ENCODE data around the gene POLN. TPM values are rescaled to one million over a fixed set of nuclear protein-coding genes. Genes with fewer than 3 reads are reported as not detected.

Gene POLN
- total RNA-seq, 1 experiment from 2014 or later = 1.3 TPM

DNA sequence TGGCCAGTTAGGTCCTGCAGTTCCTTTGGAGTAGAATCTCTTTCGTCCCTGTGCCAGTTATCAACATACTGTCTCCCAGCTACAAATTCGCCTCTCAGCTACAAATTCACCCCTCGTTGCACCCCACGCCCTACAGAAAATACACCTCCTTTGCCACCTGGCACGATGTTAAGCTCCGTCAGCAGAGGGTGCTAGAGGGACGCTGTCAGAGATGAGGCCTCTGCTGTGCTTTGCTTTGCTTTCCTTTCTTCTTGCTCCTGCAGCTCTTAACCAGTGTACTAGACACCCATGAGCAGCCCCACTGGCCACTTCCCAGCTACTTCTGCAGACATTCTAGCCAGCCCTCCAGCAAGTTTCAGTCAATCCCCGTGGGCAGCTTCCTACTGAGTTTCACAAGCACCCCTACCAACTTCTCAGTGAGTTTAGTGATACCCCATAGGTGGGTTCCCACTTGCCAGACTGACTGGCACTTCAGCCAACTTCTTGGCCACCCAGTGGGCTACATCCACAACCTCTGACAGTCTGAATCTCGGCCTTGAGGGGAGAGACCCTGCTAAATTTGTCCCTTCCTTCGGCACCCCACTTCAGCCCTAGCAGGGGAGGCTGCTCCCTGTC lies 21.8 kb downstream of the POLN start:
- ChIA-PET CTCF (interaction anchor here (0.6 to 1.1 kb wide), 9 partner anchors 59 to 859 kb away, joined by 3 to 7 read pairs (median 4); no protein-coding TSS in a partner anchor), POLR2A (ENCODE audit: unreplicated experiment) (interaction anchor here (0.6 kb wide), 1 partner anchor 270 kb away, joined by 3 read pairs; no protein-coding TSS in a partner anchor)
- Histone ChIP-seq H3F3A (ENCODE audit: insufficient read depth, low read depth) (peaks cover 15% of the 10 kb centered on the region; the same call in 1 of the 2 replicates), H3K9me2 (ENCODE audit: insufficient read depth) (no peaks in the 10 kb centered on the region), H3K4me1 (replicated peaks; ENCODE audit: insufficient read depth) (peaks cover 14% of the 10 kb centered on the region), H3K79me2 (ENCODE audit: low read depth) (no peaks in the 10 kb centered on the region), H3K9me3 (ENCODE audit: insufficient read depth, low read depth) (no peaks in the 10 kb centered on the region), H3K27ac (no peak overlapping the region), H3K27me3 (ENCODE audit: insufficient read depth, low read depth) (no peaks in the 10 kb centered on the region), H2AFZ (no peak overlapping the region), H3K36me3 (ENCODE audit: low read depth) (no peaks in the 10 kb centered on the region), H3K4me3 (no peak overlapping the region), H4K20me1 (ENCODE audit: insufficient read depth) (no peaks in the 10 kb centered on the region; the same call in 1 of the 2 replicates), H3K4me2 (no peak overlapping the region)
- BruUV-seq (replicated peaks) = no TSS peak
- intact Hi-C loops (cut with micrococcal nuclease; ENCODE audit: unreplicated experiment) = loop anchor here (1.0 to 2.0 kb wide), 2 partner anchors 221 to 819 kb away; no protein-coding TSS in a partner anchor
- DNase-seq = peak; percentile 60 to 73
- no peak for TF ChIP-seq EZH2 (IDR thresholded peaks at IDR 0.05; ENCODE audit: low read depth)
- peak; percentile 89 for TF ChIP-seq CTCF (conservative IDR thresholded peaks at IDR 0.05)

DNA sequence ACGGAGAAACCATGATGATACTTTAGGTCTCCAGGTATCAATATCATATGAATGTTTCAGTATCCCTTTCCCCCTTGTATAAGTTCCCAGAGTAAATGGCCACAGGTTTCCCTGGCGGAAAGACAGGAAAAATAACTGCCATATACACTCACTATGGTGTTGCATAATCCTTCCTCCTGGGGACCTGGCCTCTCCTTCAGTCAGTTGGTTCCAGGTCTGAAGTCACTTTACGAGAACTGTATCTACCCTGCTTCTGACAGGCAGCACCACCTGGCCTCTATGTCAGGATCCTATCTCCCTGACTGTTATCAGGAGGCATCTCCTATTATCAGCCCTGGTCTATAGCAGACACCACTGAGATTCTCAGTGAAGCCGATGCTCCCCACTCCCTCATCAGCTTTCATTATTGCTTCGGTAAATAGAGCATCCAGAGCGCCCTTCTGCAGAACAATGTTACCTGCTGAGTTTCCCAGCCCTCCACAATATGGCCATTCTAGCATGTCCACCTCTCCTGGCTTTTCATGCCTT lies 22.6 kb downstream of the POLN start:
- ChIA-PET CTCF (interaction anchor here (0.6 to 1.1 kb wide), 6 partner anchors 67 to 860 kb away, joined by 3 to 4 read pairs (median 4); no protein-coding TSS in a partner anchor), POLR2A (ENCODE audit: unreplicated experiment) (no interaction called here)
- H3K4me3 ChIP-seq = no peak overlapping the region
- no peak overlapping the region for H3K4me2 ChIP-seq
- H3F3A ChIP-seq (ENCODE audit: insufficient read depth, low read depth) = peaks cover 15% of the 10 kb centered on the region; the same call in 1 of the 2 replicates
- no peaks in the 10 kb centered on the region for H3K9me3 ChIP-seq (ENCODE audit: insufficient read depth, low read depth)
- no peaks in the 10 kb centered on the region; the same call in 1 of the 2 replicates for H4K20me1 ChIP-seq (ENCODE audit: insufficient read depth)
- no peak overlapping the region for H2AFZ ChIP-seq
- DNase-seq = no peak
- peaks cover 14% of the 10 kb centered on the region for H3K4me1 ChIP-seq (replicated peaks; ENCODE audit: insufficient read depth)
- no peaks in the 10 kb centered on the region for H3K36me3 ChIP-seq (ENCODE audit: low read depth)
- intact Hi-C loops (cut with micrococcal nuclease; ENCODE audit: unreplicated experiment) = no loop called here
- no peaks in the 10 kb centered on the region for H3K27me3 ChIP-seq (ENCODE audit: insufficient read depth, low read depth)
- H3K27ac ChIP-seq = no peak overlapping the region
- no peaks in the 10 kb centered on the region for H3K9me2 ChIP-seq (ENCODE audit: insufficient read depth)
- no TSS peak for BruUV-seq (replicated peaks)
- TF ChIP-seq EZH2 (IDR thresholded peaks at IDR 0.05; ENCODE audit: low read depth) = no peak
- TF ChIP-seq CTCF (conservative IDR thresholded peaks at IDR 0.05) = no peak
- no peaks in the 10 kb centered on the region for H3K79me2 ChIP-seq (ENCODE audit: low read depth)

DNA sequence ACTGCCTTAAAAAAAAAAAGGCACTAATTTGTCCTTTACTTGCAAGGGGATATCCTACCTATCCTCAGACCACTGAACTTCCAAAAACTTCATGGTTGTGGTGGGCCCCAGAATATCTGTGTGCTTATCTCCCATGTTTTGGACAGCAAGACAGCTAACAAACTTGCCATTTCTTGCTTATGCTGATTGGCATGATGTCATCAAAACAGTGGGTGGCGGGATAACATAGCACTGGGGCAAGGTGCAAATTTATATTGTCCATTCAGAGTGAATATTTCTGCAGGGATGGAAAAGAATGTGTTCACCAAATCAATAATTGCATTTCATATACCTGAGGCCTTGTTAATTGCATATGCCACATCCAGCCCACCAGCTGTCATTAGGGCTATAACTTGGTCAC lies 23.5 kb downstream of the POLN start:
- Histone ChIP-seq H3K27ac (no peak overlapping the region), H3F3A (ENCODE audit: insufficient read depth, low read depth) (peaks cover 12% of the 10 kb centered on the region; the same call in 1 of the 2 replicates), H3K4me3 (no peak overlapping the region), H3K27me3 (ENCODE audit: insufficient read depth, low read depth) (no peaks in the 10 kb centered on the region; the same call in 1 of the 2 replicates), H3K4me1 (replicated peaks; ENCODE audit: insufficient read depth) (peaks cover 12% of the 10 kb centered on the region), H3K79me2 (ENCODE audit: low read depth) (no peaks in the 10 kb centered on the region), H3K36me3 (ENCODE audit: low read depth) (no peaks in the 10 kb centered on the region), H3K4me2 (no peak overlapping the region), H3K9me3 (ENCODE audit: insufficient read depth, low read depth) (no peaks in the 10 kb centered on the region), H3K9me2 (ENCODE audit: insufficient read depth) (no peaks in the 10 kb centered on the region), H2AFZ (no peak overlapping the region), H4K20me1 (ENCODE audit: insufficient read depth) (no peaks in the 10 kb centered on the region; the same call in 1 of the 2 replicates)
- TF ChIP-seq EZH2 (IDR thresholded peaks at IDR 0.05; ENCODE audit: low read depth) (no peak), CTCF (conservative IDR thresholded peaks at IDR 0.05) (no peak)
- no TSS peak for BruUV-seq (replicated peaks)
- no peak for DNase-seq
- intact Hi-C loops (cut with micrococcal nuclease; ENCODE audit: unreplicated experiment) = no loop called here
- POLR2A ChIA-PET (ENCODE audit: unreplicated experiment) = no interaction called here
- CTCF ChIA-PET = no interaction called here

All from PC-9 (cell line).